Brain pericyte (primary cell): ENCODE data around the gene C2CD4D.

ENCODE experiments used
- DNase-seq: peaks from one replicate; pipeline ENCODE4 v3.0.0-alpha.2; 2012; ENCODE audit warnings: low read depth, low spot score

Gene C2CD4D

DNA sequence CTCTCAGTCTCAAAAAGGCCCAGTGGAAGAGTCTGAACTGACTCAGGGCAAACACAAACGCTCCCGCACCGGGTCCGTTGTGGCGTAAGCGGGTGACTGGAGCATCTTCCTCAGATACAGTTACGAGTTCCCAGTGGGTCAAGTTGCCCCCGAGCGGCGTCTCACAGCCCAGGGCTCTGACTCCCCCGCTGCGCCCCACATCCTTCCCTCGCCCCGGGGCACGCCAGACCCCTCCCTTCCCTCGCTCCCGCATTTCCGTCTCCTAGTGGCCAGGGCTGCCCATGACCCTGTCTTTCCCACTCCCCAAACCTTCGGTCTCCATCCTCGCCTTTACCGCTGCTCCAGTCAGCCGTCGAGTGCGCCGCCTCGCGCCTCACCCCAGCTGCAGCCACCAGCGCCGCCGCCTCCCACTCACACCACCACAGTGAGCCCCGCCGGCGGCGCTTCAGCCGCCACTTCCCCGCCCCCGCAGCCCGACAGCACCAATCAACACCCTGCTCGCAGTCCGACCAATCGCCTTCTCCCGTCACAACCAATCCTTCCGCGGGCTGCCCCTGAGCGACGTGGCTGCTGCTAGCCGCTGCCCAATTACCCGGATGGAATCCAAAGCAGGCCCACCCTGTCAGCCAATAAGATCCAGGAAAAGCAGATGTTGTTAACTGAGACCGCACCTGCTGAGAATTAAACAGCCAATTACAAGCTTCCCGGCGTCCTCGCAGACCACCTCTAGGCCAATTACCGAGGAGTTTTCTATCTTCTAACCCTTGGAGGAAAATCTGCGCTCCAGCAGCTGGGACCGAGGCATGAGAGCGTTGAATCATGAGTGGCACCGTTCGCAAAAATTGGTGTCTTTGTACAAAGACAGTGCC lies 49.3 kb downstream of the C2CD4D start, which contains the start of gene TDRKH:
Gene TDRKH (minus strand): TSS at position 430 of the 869 bp plus-strand sequence. CDS start 7,478 bp downstream, outside the sequence.
- peak; percentile 98 for DNase-seq
